A549 treated with GW870086 at 1 μM for 4 hours (cell line): ENCODE results near the gene TTLL4. TPM values are rescaled to one million over a fixed set of nuclear protein-coding genes. Genes with fewer than 3 reads are reported as not detected.

Experiments used
- total RNA-seq: library from RNA; stranded (reverse); fragments of 200-300 nt; extraction: Qiagen RNA extraction; gene quantifications from 5 replicates; pipeline ENCODE4 v1.2.3, GENCODE V29; 2022; ENCODE audit warnings: low read depth

Gene TTLL4
- total RNA-seq: 22.1 to 27.1 TPM (median 25.3 TPM) in 5 replicates

GRCh38 chr2:218710687-218711549, at the start of gene TTLL4:
Gene TTLL4, plus strand, starts transcription at chr2:218710835. Its CDS starts 26,842 bp downstream, at chr2:218737677.

GRCh38 chr2:218671654-218672566, 38.7 kb upstream of the TTLL4 start, which contains the start of the genes RNF25 and STK36:
Gene RNF25, minus strand, starts transcription at chr2:218672002. Its CDS starts 32 bp downstream, at chr2:218671970.
Gene STK36, plus strand, starts transcription at chr2:218672086. Its CDS starts 744 bp downstream, at chr2:218672830.

GRCh38 chr2:218781691-218782527, 71.3 kb downstream of the TTLL4 start, which contains the start of gene CYP27A1:
Gene CYP27A1, plus strand, starts transcription at chr2:218782147. Its CDS starts 36 bp downstream, at chr2:218782183.

Other genes with a start within 250 kb of the TTLL4 start
- gene USP37, start 142.5 kb upstream of the TTLL4 start, total RNA-seq: 3.6 to 5.9 TPM (median 5.2 TPM) in 5 replicates
- gene CNOT9, start 142.0 kb upstream of the TTLL4 start, total RNA-seq: 38.7 to 43.9 TPM (median 39.6 TPM) in 5 replicates
- gene PLCD4, start 102.9 kb upstream of the TTLL4 start, total RNA-seq: 0.29 to 0.68 TPM (median 0.44 TPM) in 5 replicates
- gene ZNF142, start 51.2 kb upstream of the TTLL4 start, total RNA-seq: 12.4 to 18.9 TPM (median 17.5 TPM) in 5 replicates
- 38.3 to 52.9 TPM (median 45.0 TPM) in 5 replicates for gene BCS1L, start 51.2 kb upstream of the TTLL4 start, total RNA-seq
- 46.9 to 55.8 TPM (median 48.2 TPM) in 5 replicates for gene RNF25, start 38.8 kb upstream of the TTLL4 start, total RNA-seq
- gene STK36, start 38.7 kb upstream of the TTLL4 start, total RNA-seq: 8.6 to 11.9 TPM (median 10.5 TPM) in 5 replicates
- gene CYP27A1, start 71.3 kb downstream of the TTLL4 start, total RNA-seq: 0.11 to 0.32 TPM (median 0.15 TPM) in 5 replicates
- not detected in 5 replicates for gene PRKAG3, start 121.0 kb downstream of the TTLL4 start, total RNA-seq
- 0.14 to 0.36 TPM (median 0.26 TPM) in 5 replicates for gene WNT6, start 149.0 kb downstream of the TTLL4 start, total RNA-seq
- 0.07 to 0.23 TPM in 2 of 5 replicates, not detected in the others for gene WNT10A, start 170.0 kb downstream of the TTLL4 start, total RNA-seq
- gene CDK5R2, start 248.8 kb downstream of the TTLL4 start, total RNA-seq: 3.2 to 6.1 TPM (median 5.3 TPM) in 5 replicates